ENCODE data around the gene KIAA0586.
"Not testable (repeated sequence)": the region's sequence is repeated elsewhere in the genome, so short reads cannot be mapped to it uniquely, and the experiment has no call there.

Gene KIAA0586

GRCh38 chr14:58588321-58588720 is 160.8 kb downstream of the KIAA0586 start:
- H3K27ac ChIP-seq (ENCODE audit: low read depth, low read length); H3K36me3 ChIP-seq (ENCODE audit: control insufficient read depth in 1 of 2, insufficient read depth in 2 of 2, low read length in 2 of 2); DNase-seq; H3K4ac ChIP-seq (ENCODE audit: low read depth, low read length); H2BK12ac ChIP-seq (ENCODE audit: low read length); H3K79me2 ChIP-seq (ENCODE audit: control insufficient read depth, insufficient read depth, low read length, poor library complexity); H3K27me3 ChIP-seq (ENCODE audit: insufficient read depth, low read length); H3K4me2 ChIP-seq (ENCODE audit: low read length); H3K9me3 ChIP-seq (ENCODE audit: insufficient read depth, low read depth, low read length); H2BK5ac ChIP-seq (ENCODE audit: low read depth, low read length, poor library complexity); H3K9ac ChIP-seq (ENCODE audit: low read length); H3K79me1 ChIP-seq (ENCODE audit: low read length); H3K14ac ChIP-seq (ENCODE audit: low read length); H2AK5ac ChIP-seq (ENCODE audit: low read length); H3K4me1 ChIP-seq (ENCODE audit: control insufficient read depth in 1 of 2, insufficient read depth in 2 of 2, low read length in 2 of 2); H3K23ac ChIP-seq (ENCODE audit: low read length); H2AFZ ChIP-seq (ENCODE audit: insufficient read depth, low read length, poor library complexity); H4K91ac ChIP-seq (ENCODE audit: low read depth, low read length); H2BK120ac ChIP-seq (ENCODE audit: insufficient read depth, low read length, poor library complexity); H4K8ac ChIP-seq (ENCODE audit: low read depth, low read length); H4K12ac ChIP-seq (ENCODE audit: low read depth, low read length); H3K4me3 ChIP-seq (ENCODE audit: low read depth, low read length); H3K18ac ChIP-seq (ENCODE audit: low read length): not testable (repeated sequence)
- WGBS (ENCODE audit: extremely low coverage, insufficient coverage, insufficient read length) = no CpG with 5 or more reads among the region's 18 CpGs

- H3K4me3 ChIP-seq (ENCODE audit: low read depth, low read length) = no peak overlapping the region
- H3K4me2 ChIP-seq (ENCODE audit: low read length) = no peak overlapping the region
- H3K79me1 ChIP-seq (ENCODE audit: low read length) = no peaks in the 10 kb centered on the region
- H2BK120ac ChIP-seq (ENCODE audit: insufficient read depth, low read length, poor library complexity) = no peak overlapping the region
- no peaks in the 10 kb centered on the region for H3K9me3 ChIP-seq (ENCODE audit: insufficient read depth, low read depth, low read length)
- DNase-seq = no peak
- H3K79me2 ChIP-seq (ENCODE audit: control insufficient read depth, insufficient read depth, low read length, poor library complexity) = no peaks in the 10 kb centered on the region
- WGBS (ENCODE audit: extremely low coverage, insufficient coverage, insufficient read length) = no CpG with 5 or more reads among the region's 4 CpGs
- no peaks in the 10 kb centered on the region for H3K4me1 ChIP-seq (ENCODE audit: control insufficient read depth in 1 of 2, insufficient read depth in 2 of 2, low read length in 2 of 2)
- no peak overlapping the region for H2AK5ac ChIP-seq (ENCODE audit: low read length)
- no peak overlapping the region for H2AFZ ChIP-seq (ENCODE audit: insufficient read depth, low read length, poor library complexity)
- no peak overlapping the region for H4K91ac ChIP-seq (ENCODE audit: low read depth, low read length)
- no peak overlapping the region for H2BK12ac ChIP-seq (ENCODE audit: low read length)
- H3K27me3 ChIP-seq (ENCODE audit: insufficient read depth, low read length) = no peaks in the 10 kb centered on the region
- no peak overlapping the region for H4K12ac ChIP-seq (ENCODE audit: low read depth, low read length)
- no peak overlapping the region for H3K18ac ChIP-seq (ENCODE audit: low read length)
- H3K36me3 ChIP-seq (ENCODE audit: control insufficient read depth in 1 of 2, insufficient read depth in 2 of 2, low read length in 2 of 2) = no peaks in the 10 kb centered on the region
- no peak overlapping the region for H3K14ac ChIP-seq (ENCODE audit: low read length)
- no peak overlapping the region for H2BK5ac ChIP-seq (ENCODE audit: low read depth, low read length, poor library complexity)
- H3K4ac ChIP-seq (ENCODE audit: low read depth, low read length) = no peak overlapping the region
- no peak overlapping the region for H4K8ac ChIP-seq (ENCODE audit: low read depth, low read length)
- no peak overlapping the region for H3K27ac ChIP-seq (ENCODE audit: low read depth, low read length)
- no peak overlapping the region for H3K23ac ChIP-seq (ENCODE audit: low read length)
- H3K9ac ChIP-seq (ENCODE audit: low read length) = peak overlapping the region; percentile 40
Observed at GRCh38 chr14:58593977-58594376, 166.5 kb downstream of the KIAA0586 start.

GRCh38 chr14:58597041-58597440 is 169.5 kb downstream of the KIAA0586 start:
- no peak overlapping the region for H2AFZ ChIP-seq (ENCODE audit: insufficient read depth, low read length, poor library complexity)
- H4K8ac ChIP-seq (ENCODE audit: low read depth, low read length) = no peak overlapping the region
- no peaks in the 10 kb centered on the region for H3K9me3 ChIP-seq (ENCODE audit: insufficient read depth, low read depth, low read length)
- no peak overlapping the region for H3K18ac ChIP-seq (ENCODE audit: low read length)
- H3K4me1 ChIP-seq (ENCODE audit: control insufficient read depth in 1 of 2, insufficient read depth in 2 of 2, low read length in 2 of 2) = no peaks in the 10 kb centered on the region
- H3K23ac ChIP-seq (ENCODE audit: low read length) = no peak overlapping the region
- no peak overlapping the region for H4K91ac ChIP-seq (ENCODE audit: low read depth, low read length)
- no peak overlapping the region for H3K27ac ChIP-seq (ENCODE audit: low read depth, low read length)
- no peak overlapping the region for H4K12ac ChIP-seq (ENCODE audit: low read depth, low read length)
- no peak overlapping the region for H3K4me3 ChIP-seq (ENCODE audit: low read depth, low read length)
- H3K9ac ChIP-seq (ENCODE audit: low read length) = no peak overlapping the region
- H3K14ac ChIP-seq (ENCODE audit: low read length) = no peak overlapping the region
- no peak for DNase-seq
- no peak overlapping the region for H2BK12ac ChIP-seq (ENCODE audit: low read length)
- no peaks in the 10 kb centered on the region for H3K79me2 ChIP-seq (ENCODE audit: control insufficient read depth, insufficient read depth, low read length, poor library complexity)
- no peak overlapping the region for H2BK5ac ChIP-seq (ENCODE audit: low read depth, low read length, poor library complexity)
- H3K27me3 ChIP-seq (ENCODE audit: insufficient read depth, low read length) = no peaks in the 10 kb centered on the region
- no peak overlapping the region for H3K4ac ChIP-seq (ENCODE audit: low read depth, low read length)
- no CpG with 5 or more reads among the region's 4 CpGs for WGBS (ENCODE audit: extremely low coverage, insufficient coverage, insufficient read length)
- H3K79me1 ChIP-seq (ENCODE audit: low read length) = no peaks in the 10 kb centered on the region
- no peak overlapping the region for H2BK120ac ChIP-seq (ENCODE audit: insufficient read depth, low read length, poor library complexity)
- no peak overlapping the region for H2AK5ac ChIP-seq (ENCODE audit: low read length)
- H3K4me2 ChIP-seq (ENCODE audit: low read length) = no peak overlapping the region
- no peaks in the 10 kb centered on the region for H3K36me3 ChIP-seq (ENCODE audit: control insufficient read depth in 1 of 2, insufficient read depth in 2 of 2, low read length in 2 of 2)

GRCh38 chr14:58598028-58598803 is 170.7 kb downstream of the KIAA0586 start:
- H3K9ac ChIP-seq (ENCODE audit: low read length) = no peak overlapping the region
- H3K4ac ChIP-seq (ENCODE audit: low read depth, low read length) = no peak overlapping the region
- no peak overlapping the region for H3K23ac ChIP-seq (ENCODE audit: low read length)
- H2AK5ac ChIP-seq (ENCODE audit: low read length) = no peak overlapping the region
- H2AFZ ChIP-seq (ENCODE audit: insufficient read depth, low read length, poor library complexity) = no peak overlapping the region
- H3K27me3 ChIP-seq (ENCODE audit: insufficient read depth, low read length) = no peaks in the 10 kb centered on the region
- no peak overlapping the region for H4K91ac ChIP-seq (ENCODE audit: low read depth, low read length)
- no peak overlapping the region for H3K4me3 ChIP-seq (ENCODE audit: low read depth, low read length)
- no peaks in the 10 kb centered on the region for H3K79me1 ChIP-seq (ENCODE audit: low read length)
- H4K8ac ChIP-seq (ENCODE audit: low read depth, low read length) = no peak overlapping the region
- no peak overlapping the region for H2BK5ac ChIP-seq (ENCODE audit: low read depth, low read length, poor library complexity)
- no peaks in the 10 kb centered on the region for H3K36me3 ChIP-seq (ENCODE audit: control insufficient read depth in 1 of 2, insufficient read depth in 2 of 2, low read length in 2 of 2)
- H3K9me3 ChIP-seq (ENCODE audit: insufficient read depth, low read depth, low read length) = no peaks in the 10 kb centered on the region
- H3K27ac ChIP-seq (ENCODE audit: low read depth, low read length) = no peak overlapping the region
- no peak overlapping the region for H4K12ac ChIP-seq (ENCODE audit: low read depth, low read length)
- WGBS (ENCODE audit: extremely low coverage, insufficient coverage, insufficient read length) = no CpG with 5 or more reads among the region's 4 CpGs
- no peak for DNase-seq
- no peaks in the 10 kb centered on the region for H3K4me1 ChIP-seq (ENCODE audit: control insufficient read depth in 1 of 2, insufficient read depth in 2 of 2, low read length in 2 of 2)
- H2BK120ac ChIP-seq (ENCODE audit: insufficient read depth, low read length, poor library complexity) = no peak overlapping the region
- no peak overlapping the region for H2BK12ac ChIP-seq (ENCODE audit: low read length)
- no peak overlapping the region for H3K14ac ChIP-seq (ENCODE audit: low read length)
- H3K18ac ChIP-seq (ENCODE audit: low read length) = no peak overlapping the region
- no peak overlapping the region for H3K4me2 ChIP-seq (ENCODE audit: low read length)
- no peaks in the 10 kb centered on the region for H3K79me2 ChIP-seq (ENCODE audit: control insufficient read depth, insufficient read depth, low read length, poor library complexity)
